ENCODE measurements around the gene CHRNB2.
A peak's percentile ranks its signal among the peaks of the same experiment; 100 is the strongest.
"Not testable (repeated sequence)": the region's sequence is repeated elsewhere in the genome, so short reads cannot be mapped to it uniquely, and the experiment has no call there.

Gene CHRNB2

GRCh38 chr1:154567386-154568156, at the start of gene CHRNB2:
Gene CHRNB2 (plus strand): TSS chr1:154567778. CDS start chr1:154568045, 267 bp downstream.
- H3K4me3 ChIP-seq: no peak within 1 kb of the TSS
- H3K9me3 ChIP-seq: no peaks in the 10 kb centered on the region
- H3K4me1 ChIP-seq: peaks cover 4% of the 10 kb centered on the region; the same call in 1 of the 2 replicates
- DNase-seq (ENCODE audit: low spot score in 2 of 2): peak; percentile 34 to 81
- H3K27me3 ChIP-seq (ENCODE audit: low read depth): peaks cover 22% of the 10 kb centered on the region; the same call in 1 of the 2 replicates
- in situ Hi-C loops (cut with MboI; ENCODE audit: low sequenced_read_pairs): no loop called here
- no peaks in the 10 kb centered on the region for H3K36me3 ChIP-seq (replicated peaks)

- Histone ChIP-seq H3K36me3 (replicated peaks) (no peaks in the 10 kb centered on the region), H3K27me3 (ENCODE audit: low read depth) (0 out of 2 replicates have a peak, but pooled peaks cover 2% of the 10 kb centered on the region), H3K4me1 (no peaks in the 10 kb centered on the region), H3K9me3 (no peaks in the 10 kb centered on the region), H3K4me3 (no peak overlapping the region)
- DNase-seq (ENCODE audit: low spot score in 2 of 2): no peak
- in situ Hi-C loops (cut with MboI; ENCODE audit: low sequenced_read_pairs): no loop called here
These were observed 48.0 kb upstream of the CHRNB2 start for GRCh38 chr1:154519591-154519991.

GRCh38 chr1:154520333-154520732, 47.2 kb upstream of the CHRNB2 start:
- DNase-seq (ENCODE audit: low spot score in 2 of 2): no peak
- Histone ChIP-seq H3K9me3 (no peaks in the 10 kb centered on the region), H3K4me1 (no peaks in the 10 kb centered on the region), H3K27me3 (ENCODE audit: low read depth) (0 out of 2 replicates have a peak, but pooled peaks cover 2% of the 10 kb centered on the region), H3K4me3 (no peak overlapping the region), H3K36me3 (replicated peaks) (no peaks in the 10 kb centered on the region)
- in situ Hi-C loops (cut with MboI; ENCODE audit: low sequenced_read_pairs): no loop called here

DNA sequence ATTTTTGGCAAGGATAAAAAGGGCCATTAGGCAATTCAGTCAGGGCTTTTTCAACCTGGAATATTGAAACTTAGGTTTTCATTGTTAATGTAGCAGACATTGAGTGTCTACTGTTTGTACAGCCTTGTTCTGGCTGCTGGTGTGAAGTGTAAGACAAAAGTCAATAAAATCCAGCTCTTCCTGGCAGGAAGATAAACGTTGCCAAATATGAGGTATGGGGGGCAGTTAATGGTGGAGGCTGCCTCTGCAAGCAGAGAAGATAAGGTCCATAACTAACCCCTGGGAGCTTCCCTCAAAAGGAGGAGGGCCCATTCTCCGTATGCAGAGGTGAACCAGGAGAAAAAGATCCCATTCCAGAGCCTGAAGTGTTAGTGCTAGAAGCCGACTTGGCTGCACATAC, 45.9 kb upstream of the CHRNB2 start:
- H3K27me3 ChIP-seq (ENCODE audit: low read depth): 0 out of 2 replicates have a peak, but pooled peaks cover 2% of the 10 kb centered on the region
- no peaks in the 10 kb centered on the region for H3K4me1 ChIP-seq
- no peak overlapping the region for H3K4me3 ChIP-seq
- no peaks in the 10 kb centered on the region for H3K36me3 ChIP-seq (replicated peaks)
- H3K9me3 ChIP-seq: no peaks in the 10 kb centered on the region
- DNase-seq (ENCODE audit: low spot score in 2 of 2): no peak
- in situ Hi-C loops (cut with MboI; ENCODE audit: low sequenced_read_pairs): no loop called here

- H3K9me3 ChIP-seq: no peaks in the 10 kb centered on the region
- H3K27me3 ChIP-seq (ENCODE audit: low read depth): no peaks in the 10 kb centered on the region
- no peaks in the 10 kb centered on the region for H3K36me3 ChIP-seq (replicated peaks)
- no peak for DNase-seq (ENCODE audit: low spot score in 2 of 2)
- in situ Hi-C loops (cut with MboI; ENCODE audit: low sequenced_read_pairs): no loop called here
- no peak overlapping the region for H3K4me3 ChIP-seq
- no peaks in the 10 kb centered on the region for H3K4me1 ChIP-seq
These were observed 42.7 kb upstream of the CHRNB2 start for GRCh38 chr1:154524881-154525280.

GRCh38 chr1:154527192-154527591, 40.4 kb upstream of the CHRNB2 start:
- H3K36me3 ChIP-seq (replicated peaks): no peaks in the 10 kb centered on the region
- H3K9me3 ChIP-seq: no peaks in the 10 kb centered on the region
- no peaks in the 10 kb centered on the region for H3K4me1 ChIP-seq
- in situ Hi-C loops (cut with MboI; ENCODE audit: low sequenced_read_pairs): no loop called here
- DNase-seq (ENCODE audit: low spot score in 2 of 2): no peak
- no peak overlapping the region for H3K4me3 ChIP-seq
- H3K27me3 ChIP-seq (ENCODE audit: low read depth): no peaks in the 10 kb centered on the region

- Histone ChIP-seq H3K9me3 (no peaks in the 10 kb centered on the region), H3K4me3 (no peak overlapping the region), H3K4me1 (no peaks in the 10 kb centered on the region), H3K27me3 (ENCODE audit: low read depth) (no peaks in the 10 kb centered on the region), H3K36me3 (replicated peaks) (no peaks in the 10 kb centered on the region)
- in situ Hi-C loops (cut with MboI; ENCODE audit: low sequenced_read_pairs): no loop called here
- no peak for DNase-seq (ENCODE audit: low spot score in 2 of 2)
These were observed 38.3 kb upstream of the CHRNB2 start for GRCh38 chr1:154529308-154529707.

GRCh38 chr1:154531950-154532349, 35.6 kb upstream of the CHRNB2 start:
- H3K36me3 ChIP-seq (replicated peaks); H3K27me3 ChIP-seq (ENCODE audit: low read depth); DNase-seq (ENCODE audit: low spot score in 2 of 2); H3K4me1 ChIP-seq; H3K4me3 ChIP-seq; in situ Hi-C loops (cut with MboI; ENCODE audit: low sequenced_read_pairs); H3K9me3 ChIP-seq: not testable (repeated sequence)

- Histone ChIP-seq H3K9me3 (no peaks in the 10 kb centered on the region), H3K27me3 (ENCODE audit: low read depth) (no peaks in the 10 kb centered on the region), H3K4me3 (no peak overlapping the region), H3K4me1 (no peaks in the 10 kb centered on the region), H3K36me3 (replicated peaks) (no peaks in the 10 kb centered on the region)
- DNase-seq (ENCODE audit: low spot score in 2 of 2): peak; percentile 40 to 65
- in situ Hi-C loops (cut with MboI; ENCODE audit: low sequenced_read_pairs): no loop called here
These were observed 33.4 kb upstream of the CHRNB2 start for GRCh38 chr1:154533952-154534844.

DNA sequence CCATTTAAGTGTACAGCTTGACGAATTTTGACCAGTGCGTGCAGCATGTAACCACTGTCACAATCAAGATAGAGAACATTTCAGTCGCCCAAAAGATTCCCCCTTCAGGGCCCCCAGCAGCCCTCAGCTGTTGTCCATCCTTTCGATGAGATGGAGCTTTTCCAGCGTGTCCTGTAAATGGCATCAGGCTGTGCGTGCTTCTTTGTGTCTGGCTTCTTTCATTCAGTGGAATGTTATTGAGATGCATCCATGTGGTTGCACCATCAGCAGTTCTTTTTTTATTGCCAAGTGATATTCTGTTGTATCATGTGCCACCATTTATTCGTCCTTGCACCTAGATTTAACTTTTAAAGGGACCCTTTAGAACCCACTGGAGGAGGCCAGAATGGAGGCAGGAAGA, 31.0 kb upstream of the CHRNB2 start:
- peaks cover 5% of the 10 kb centered on the region; the same call in 1 of the 2 replicates for H3K27me3 ChIP-seq (ENCODE audit: low read depth)
- no peaks in the 10 kb centered on the region for H3K9me3 ChIP-seq
- no peaks in the 10 kb centered on the region for H3K36me3 ChIP-seq (replicated peaks)
- H3K4me3 ChIP-seq: no peak overlapping the region
- no peak for DNase-seq (ENCODE audit: low spot score in 2 of 2)
- in situ Hi-C loops (cut with MboI; ENCODE audit: low sequenced_read_pairs): no loop called here
- H3K4me1 ChIP-seq: no peaks in the 10 kb centered on the region

DNA sequence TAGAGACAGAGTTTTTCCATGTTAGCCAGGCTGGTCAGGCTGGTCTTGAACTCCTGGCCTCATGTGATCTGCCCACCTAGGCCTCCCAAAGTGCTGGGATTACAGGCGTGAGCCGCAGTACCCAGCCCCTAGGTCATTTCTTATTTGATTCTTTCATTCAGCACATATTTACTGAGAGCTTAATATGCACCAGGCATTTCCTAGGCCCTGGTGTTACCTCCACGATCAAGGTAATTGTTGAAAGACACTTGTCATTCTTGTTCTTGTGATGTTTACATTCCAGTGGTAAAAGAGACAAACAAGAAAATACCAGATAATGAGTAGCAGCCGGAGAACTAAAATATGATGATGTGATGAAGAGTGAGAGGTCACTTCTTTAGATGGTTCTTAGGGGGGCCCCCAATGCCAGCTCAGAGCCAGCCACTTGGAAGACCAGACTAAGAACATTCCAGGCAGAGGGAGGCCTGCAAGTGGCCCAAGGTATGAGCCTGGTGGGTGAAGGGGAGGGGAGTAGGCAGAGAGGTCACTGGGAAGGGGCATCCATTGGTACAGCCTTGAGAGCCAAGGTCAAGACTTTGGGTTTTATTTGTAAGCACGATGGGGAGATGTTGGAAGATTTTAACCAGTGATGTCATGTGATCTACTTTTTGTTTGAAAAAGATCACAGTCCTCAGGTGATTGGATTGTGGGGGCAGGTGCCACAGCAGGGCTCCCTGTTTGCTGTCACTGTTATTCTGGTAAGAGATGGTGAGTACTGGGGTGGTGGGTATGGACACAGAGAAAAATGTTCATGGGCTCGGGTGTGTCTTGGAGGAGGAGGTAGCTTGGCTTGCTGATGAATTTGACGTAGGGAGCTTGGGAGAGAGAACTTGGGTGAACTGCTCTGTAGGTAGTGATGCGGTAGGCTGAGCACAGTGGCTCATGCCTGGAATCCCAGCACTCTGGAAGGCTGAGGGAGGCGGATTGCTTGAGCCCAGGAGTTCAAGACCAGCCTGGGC, 27.8 kb upstream of the CHRNB2 start:
- peaks cover 5% of the 10 kb centered on the region; the same call in 1 of the 2 replicates for H3K27me3 ChIP-seq (ENCODE audit: low read depth)
- H3K9me3 ChIP-seq: no peaks in the 10 kb centered on the region
- no peaks in the 10 kb centered on the region for H3K36me3 ChIP-seq (replicated peaks)
- in situ Hi-C loops (cut with MboI; ENCODE audit: low sequenced_read_pairs): no loop called here
- no peaks in the 10 kb centered on the region for H3K4me1 ChIP-seq
- H3K4me3 ChIP-seq: no peak overlapping the region
- DNase-seq (ENCODE audit: low spot score in 2 of 2): no peak

DNA sequence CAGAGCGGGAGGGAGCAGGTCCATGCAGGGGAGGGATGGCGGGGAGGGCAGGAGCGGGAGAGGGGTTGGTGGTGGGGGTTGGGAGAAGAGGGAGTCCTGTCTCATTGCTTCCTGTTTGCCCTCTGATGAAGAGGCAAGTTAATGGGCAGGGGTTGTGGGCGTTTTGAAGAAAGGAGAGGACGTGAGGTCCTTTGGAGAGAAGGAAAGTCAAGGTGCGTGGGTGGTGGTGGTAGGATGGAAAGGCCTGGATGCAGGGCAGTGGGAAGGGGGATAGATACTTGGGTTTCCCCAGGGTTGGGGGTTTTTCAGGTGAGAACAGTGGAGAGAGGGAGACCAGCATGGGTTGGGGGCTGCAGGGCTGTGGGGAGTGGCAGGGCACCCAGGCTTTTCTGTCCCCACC, 26.3 kb upstream of the CHRNB2 start:
- no peak overlapping the region for H3K4me3 ChIP-seq
- H3K27me3 ChIP-seq (ENCODE audit: low read depth): peaks cover 5% of the 10 kb centered on the region; the same call in 1 of the 2 replicates
- DNase-seq (ENCODE audit: low spot score in 2 of 2): no peak
- no peaks in the 10 kb centered on the region for H3K4me1 ChIP-seq
- in situ Hi-C loops (cut with MboI; ENCODE audit: low sequenced_read_pairs): no loop called here
- no peaks in the 10 kb centered on the region for H3K9me3 ChIP-seq
- H3K36me3 ChIP-seq (replicated peaks): no peaks in the 10 kb centered on the region

Data from HAP-1 (cell line).